Large intestine (tissue), 3 donors: ENCODE results near the gene MYO1B. TPM values are rescaled to one million over a fixed set of nuclear protein-coding genes. Genes with fewer than 3 reads are reported as not detected.
A peak's percentile ranks its signal among the peaks of the same experiment; 100 is the strongest.

Experiments
- DNase-seq, 2 donors: peaks; one replicate each; pipeline versions ENCODE4 v3.0.0 to v3.0.0-alpha.2; 2013
- H3K27ac ChIP-seq: one replicate; pipeline ENCODE4 v1.5.1; 2013; ENCODE audit warnings: low read length
- H3K27me3 ChIP-seq: 2 replicates; pipeline ENCODE4 v1.6.1; 2013; ENCODE audit warnings: low read length; ENCODE audit not compliant: control insufficient read depth, insufficient read depth
- H3K36me3 ChIP-seq: 2 replicates; pipeline ENCODE4 v1.6.1; 2013; ENCODE audit warnings: low read length; ENCODE audit not compliant: control insufficient read depth, insufficient read depth
- H3K4me1 ChIP-seq: one replicate; pipeline ENCODE4 v1.6.1; 2013; ENCODE audit warnings: low read length; ENCODE audit not compliant: control insufficient read depth, insufficient read depth
- H3K4me3 ChIP-seq: one replicate; pipeline ENCODE4 v1.5.1; 2013; ENCODE audit warnings: low read length
- H3K9me3 ChIP-seq: one replicate; pipeline ENCODE4 v1.6.1; 2013; ENCODE audit warnings: mild to moderate bottlenecking, low read depth, low read length, moderate library complexity; ENCODE audit not compliant: control insufficient read depth
- WGBS: methylation state at CpG from one replicate; pipeline ENCODE4 v1.1.5; 2013; ENCODE audit warnings: low lambda C conversion rate; ENCODE audit not compliant: insufficient coverage; 5-methylcytosine and 5-hydroxymethylcytosine counted together
- polyA plus RNA-seq: library from polyadenylated mRNA; unstranded; fragments of 120-200 nt; gene quantifications from one replicate; pipeline ENCODE4 v1.2.1, GENCODE V29; 2013

The MYO1B gene
- polyA plus RNA-seq, 1 donor = 37.9 TPM

GRCh38 chr2:191303140-191304005 is 58.2 kb downstream of the MYO1B start:
- H3K4me3 ChIP-seq = no peak overlapping the region
- DNase-seq = no peak
- WGBS = no CpG with 5 or more reads among the region's 5 CpGs
- no peaks in the 10 kb centered on the region for H3K27me3 ChIP-seq
- no peak overlapping the region for H3K27ac ChIP-seq
- H3K4me1 ChIP-seq = no peaks in the 10 kb centered on the region
- H3K36me3 ChIP-seq = no peaks in the 10 kb centered on the region
- H3K9me3 ChIP-seq = no peaks in the 10 kb centered on the region

GRCh38 chr2:191304939-191305875 is 60.0 kb downstream of the MYO1B start:
- no peak overlapping the region for H3K4me3 ChIP-seq
- peak; percentile 17 to 19 for DNase-seq
- H3K27me3 ChIP-seq = no peaks in the 10 kb centered on the region
- no peaks in the 10 kb centered on the region for H3K36me3 ChIP-seq
- 77% methylated on average over 5 of the region's 8 CpGs for WGBS
- no peaks in the 10 kb centered on the region for H3K9me3 ChIP-seq
- H3K4me1 ChIP-seq = no peaks in the 10 kb centered on the region
- H3K27ac ChIP-seq = peak overlapping the region; percentile 14

- Histone ChIP-seq H3K36me3 (no peaks in the 10 kb centered on the region), H3K4me3 (no peak overlapping the region), H3K9me3 (no peaks in the 10 kb centered on the region), H3K4me1 (peaks cover 4% of the 10 kb centered on the region), H3K27me3 (no peaks in the 10 kb centered on the region), H3K27ac (no peak overlapping the region)
- no peak for DNase-seq
- no CpG with 5 or more reads among the region's 2 CpGs for WGBS
Measured at GRCh38 chr2:191308026-191308425, 62.8 kb downstream of the MYO1B start.

GRCh38 chr2:191311156-191311555 is 66.0 kb downstream of the MYO1B start:
- H3K9me3 ChIP-seq = no peaks in the 10 kb centered on the region
- WGBS = 100% methylated on average over 1 of the region's 4 CpGs
- H3K4me1 ChIP-seq = peaks cover 4% of the 10 kb centered on the region
- no peak overlapping the region for H3K27ac ChIP-seq
- no peak overlapping the region for H3K4me3 ChIP-seq
- no peaks in the 10 kb centered on the region for H3K27me3 ChIP-seq
- no peaks in the 10 kb centered on the region for H3K36me3 ChIP-seq
- no peak for DNase-seq

GRCh38 chr2:191311627-191312026 is 66.4 kb downstream of the MYO1B start:
- Histone ChIP-seq H3K27me3 (no peaks in the 10 kb centered on the region), H3K27ac (no peak overlapping the region), H3K4me3 (no peak overlapping the region), H3K36me3 (no peaks in the 10 kb centered on the region), H3K9me3 (no peaks in the 10 kb centered on the region), H3K4me1 (peaks cover 4% of the 10 kb centered on the region)
- no CpG with 5 or more reads among the region's 1 CpG for WGBS
- DNase-seq = peak; percentile 69 to 81

GRCh38 chr2:191312163-191312562 is 67.0 kb downstream of the MYO1B start:
- no peaks in the 10 kb centered on the region for H3K27me3 ChIP-seq
- no peak overlapping the region for H3K27ac ChIP-seq
- no peak for DNase-seq
- WGBS = 90% methylated on average over 2 of the region's 3 CpGs
- no peaks in the 10 kb centered on the region for H3K36me3 ChIP-seq
- H3K4me3 ChIP-seq = no peak overlapping the region
- no peaks in the 10 kb centered on the region for H3K9me3 ChIP-seq
- H3K4me1 ChIP-seq = peaks cover 4% of the 10 kb centered on the region

GRCh38 chr2:191312662-191313061 is 67.5 kb downstream of the MYO1B start:
- no peaks in the 10 kb centered on the region for H3K9me3 ChIP-seq
- no peaks in the 10 kb centered on the region for H3K27me3 ChIP-seq
- no peaks in the 10 kb centered on the region for H3K36me3 ChIP-seq
- H3K27ac ChIP-seq = no peak overlapping the region
- H3K4me3 ChIP-seq = no peak overlapping the region
- no CpG with 5 or more reads among the region's 1 CpG for WGBS
- peaks cover 4% of the 10 kb centered on the region for H3K4me1 ChIP-seq
- DNase-seq = no peak

GRCh38 chr2:191314697-191315364 is 69.6 kb downstream of the MYO1B start:
- peaks cover 20% of the 10 kb centered on the region for H3K4me1 ChIP-seq
- no peaks in the 10 kb centered on the region for H3K27me3 ChIP-seq
- WGBS = 100% methylated on average over 5 of the region's 6 CpGs
- no peaks in the 10 kb centered on the region for H3K36me3 ChIP-seq
- DNase-seq = no peak
- H3K4me3 ChIP-seq = no peak overlapping the region
- H3K9me3 ChIP-seq = no peaks in the 10 kb centered on the region
- H3K27ac ChIP-seq = no peak overlapping the region

- Histone ChIP-seq H3K36me3 (no peaks in the 10 kb centered on the region), H3K4me1 (peaks cover 20% of the 10 kb centered on the region), H3K4me3 (no peak overlapping the region), H3K9me3 (no peaks in the 10 kb centered on the region), H3K27ac (no peak overlapping the region), H3K27me3 (no peaks in the 10 kb centered on the region)
- DNase-seq = no peak
Measured at GRCh38 chr2:191315365-191315752, 70.2 kb downstream of the MYO1B start.
